ENCODE data around the gene PTPRZ1. TPM values are rescaled to one million over a fixed set of nuclear protein-coding genes. Genes with fewer than 3 reads are reported as not detected.

The PTPRZ1 gene
- not detected for polyA plus RNA-seq (2012; ENCODE audit: insufficient read length, low read depth)

- TF ChIP-seq REST (IDR thresholded peaks at IDR 0.05; ENCODE audit: insufficient read depth in 1 of 2, low read depth in 2 of 2, low read length in 2 of 2): no peak
- no peak for TF ChIP-seq TAF1 (IDR thresholded peaks at IDR 0.05; ENCODE audit: borderline replicate concordance, insufficient read depth, low read length)
- no peak for TF ChIP-seq POLR2AphosphoS5 (IDR thresholded peaks at IDR 0.05; ENCODE audit: low read depth, low read length)
- TF ChIP-seq FOXP2 (optimal IDR thresholded peaks at IDR 0.05; ENCODE audit: borderline replicate concordance, extremely low read depth, extremely low read length, insufficient read depth): no peak
- TF ChIP-seq SIN3A (IDR thresholded peaks at IDR 0.05; ENCODE audit: borderline replicate concordance, insufficient read depth, low read length): no peak
Measured at GRCh38 chr7:121872831-121873288, at the start of gene PTPRZ1. Gene PTPRZ1, plus strand, starts transcription at chr7:121873161. Its CDS starts 339 bp downstream, at chr7:121873500.

- TF ChIP-seq TAF1 (IDR thresholded peaks at IDR 0.05; ENCODE audit: borderline replicate concordance, insufficient read depth, low read length) (no peak), POLR2AphosphoS5 (IDR thresholded peaks at IDR 0.05; ENCODE audit: low read depth, low read length) (no peak), SIN3A (IDR thresholded peaks at IDR 0.05; ENCODE audit: borderline replicate concordance, insufficient read depth, low read length) (no peak), FOXP2 (optimal IDR thresholded peaks at IDR 0.05; ENCODE audit: borderline replicate concordance, extremely low read depth, extremely low read length, insufficient read depth) (no peak), REST (IDR thresholded peaks at IDR 0.05; ENCODE audit: insufficient read depth in 1 of 2, low read depth in 2 of 2, low read length in 2 of 2) (no peak)
Measured at GRCh38 chr7:121824276-121824675, 48.7 kb upstream of the PTPRZ1 start.

- TF ChIP-seq TAF1 (IDR thresholded peaks at IDR 0.05; ENCODE audit: borderline replicate concordance, insufficient read depth, low read length) (no peak), FOXP2 (optimal IDR thresholded peaks at IDR 0.05; ENCODE audit: borderline replicate concordance, extremely low read depth, extremely low read length, insufficient read depth) (no peak), REST (IDR thresholded peaks at IDR 0.05; ENCODE audit: insufficient read depth in 1 of 2, low read depth in 2 of 2, low read length in 2 of 2) (no peak), POLR2AphosphoS5 (IDR thresholded peaks at IDR 0.05; ENCODE audit: low read depth, low read length) (no peak), SIN3A (IDR thresholded peaks at IDR 0.05; ENCODE audit: borderline replicate concordance, insufficient read depth, low read length) (no peak)
Measured at GRCh38 chr7:121831351-121831750, 41.6 kb upstream of the PTPRZ1 start.

GRCh38 chr7:121831801-121832200 lies 41.2 kb upstream of the PTPRZ1 start:
- TF ChIP-seq POLR2AphosphoS5 (IDR thresholded peaks at IDR 0.05; ENCODE audit: low read depth, low read length) (no peak), TAF1 (IDR thresholded peaks at IDR 0.05; ENCODE audit: borderline replicate concordance, insufficient read depth, low read length) (no peak), FOXP2 (optimal IDR thresholded peaks at IDR 0.05; ENCODE audit: borderline replicate concordance, extremely low read depth, extremely low read length, insufficient read depth) (no peak), SIN3A (IDR thresholded peaks at IDR 0.05; ENCODE audit: borderline replicate concordance, insufficient read depth, low read length) (no peak), REST (IDR thresholded peaks at IDR 0.05; ENCODE audit: insufficient read depth in 1 of 2, low read depth in 2 of 2, low read length in 2 of 2) (no peak)
